GM18505 (cell line): Measurements from ENCODE around the gene CRHR2.

ENCODE experiments used
- ATAC-seq: cut with Tn5 transposase; IDR thresholded peaks from one replicate; pipeline ENCODE4 v1.9.1; 2021; ENCODE audit not compliant: unreplicated experiment
- POLR2A ChIP-seq: IDR thresholded peaks from 4 replicates; pipeline ENCODE4 v1.6.1; 2011; ENCODE audit warnings: borderline replicate concordance; ENCODE audit not compliant: insufficient read depth, insufficient read length; ENCODE audit errors: extremely low read depth

Gene CRHR2

DNA sequence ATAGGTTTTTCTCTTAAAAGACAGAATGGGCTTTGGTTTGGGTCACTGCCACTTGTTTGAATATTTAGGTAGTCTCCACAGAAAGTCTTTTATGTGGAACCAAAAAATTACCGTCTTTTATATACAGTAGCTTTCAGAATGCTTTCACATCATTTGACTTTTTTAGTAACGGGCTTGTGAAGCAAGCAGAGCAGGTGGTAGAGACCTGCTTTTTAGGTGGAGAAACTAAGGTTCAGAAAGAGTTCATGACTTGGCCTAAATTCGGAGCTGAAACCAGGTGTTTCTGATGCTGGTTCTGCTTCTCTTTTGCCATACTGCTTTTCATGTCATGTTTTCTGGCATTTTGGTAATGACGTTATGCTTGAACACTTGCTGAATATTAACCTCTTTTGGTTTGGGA, 51.3 kb downstream of the CRHR2 start:
- TF ChIP-seq POLR2A: no peak
- no peak for ATAC-seq

DNA sequence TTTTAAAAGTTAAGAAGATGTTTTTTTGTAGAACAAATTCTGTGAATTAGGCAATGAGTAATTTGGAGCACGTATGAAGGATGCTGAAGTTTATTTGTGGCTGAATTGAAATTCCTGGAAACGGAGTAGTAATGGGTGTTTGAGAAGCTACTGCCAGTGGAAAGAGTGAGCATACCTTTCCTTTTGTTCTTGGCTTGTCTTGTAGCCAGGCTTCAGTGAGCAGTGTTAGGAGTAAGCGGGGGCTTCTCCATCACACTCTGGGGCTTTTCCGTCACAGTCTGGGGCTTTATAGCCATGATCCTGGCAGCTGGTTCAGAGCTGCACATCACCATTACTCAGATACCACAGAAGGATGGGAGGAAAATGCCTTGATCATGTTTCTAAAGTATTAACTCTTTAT, 55.2 kb downstream of the CRHR2 start:
- no peak for TF ChIP-seq POLR2A
- ATAC-seq: no peak

DNA sequence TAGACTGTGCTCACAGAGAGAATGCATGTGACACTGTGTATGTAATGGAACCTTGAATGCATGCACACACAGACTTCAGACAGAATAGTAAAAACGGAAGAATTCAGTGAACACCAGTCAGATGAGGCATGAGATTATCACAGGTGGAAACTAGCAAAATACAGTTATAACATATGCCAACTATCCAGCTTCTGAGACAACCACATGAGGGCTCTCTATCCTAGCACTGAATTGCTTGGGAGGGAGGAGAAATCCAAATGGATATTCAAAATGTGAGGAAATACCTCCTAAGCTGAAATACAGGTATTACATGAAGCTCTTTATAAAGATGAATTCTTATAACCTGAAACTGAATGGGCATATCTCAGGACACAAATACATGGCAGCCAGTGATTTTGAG, 57.0 kb downstream of the CRHR2 start:
- ATAC-seq: no peak
- no peak for TF ChIP-seq POLR2A

DNA sequence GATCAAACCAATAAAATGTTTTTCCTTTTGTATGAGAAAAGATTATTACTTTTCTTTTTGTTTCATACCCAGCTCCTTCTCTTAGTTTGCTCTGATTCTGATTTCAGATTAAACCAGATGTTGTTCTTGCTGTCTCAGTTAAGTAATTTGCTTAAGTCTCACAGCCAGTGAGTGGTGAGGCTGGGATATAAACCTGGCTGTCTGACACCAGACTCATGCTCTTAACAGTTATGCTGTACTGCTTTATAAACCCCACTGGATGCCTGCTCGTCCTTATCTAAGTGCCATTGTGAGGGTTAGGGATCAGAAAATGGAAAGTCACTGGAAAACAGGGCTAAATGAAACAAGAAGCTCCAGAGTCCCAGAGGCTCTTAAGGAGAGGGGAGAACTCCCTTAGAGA, 63.3 kb downstream of the CRHR2 start:
- TF ChIP-seq POLR2A: no peak
- no peak for ATAC-seq

DNA sequence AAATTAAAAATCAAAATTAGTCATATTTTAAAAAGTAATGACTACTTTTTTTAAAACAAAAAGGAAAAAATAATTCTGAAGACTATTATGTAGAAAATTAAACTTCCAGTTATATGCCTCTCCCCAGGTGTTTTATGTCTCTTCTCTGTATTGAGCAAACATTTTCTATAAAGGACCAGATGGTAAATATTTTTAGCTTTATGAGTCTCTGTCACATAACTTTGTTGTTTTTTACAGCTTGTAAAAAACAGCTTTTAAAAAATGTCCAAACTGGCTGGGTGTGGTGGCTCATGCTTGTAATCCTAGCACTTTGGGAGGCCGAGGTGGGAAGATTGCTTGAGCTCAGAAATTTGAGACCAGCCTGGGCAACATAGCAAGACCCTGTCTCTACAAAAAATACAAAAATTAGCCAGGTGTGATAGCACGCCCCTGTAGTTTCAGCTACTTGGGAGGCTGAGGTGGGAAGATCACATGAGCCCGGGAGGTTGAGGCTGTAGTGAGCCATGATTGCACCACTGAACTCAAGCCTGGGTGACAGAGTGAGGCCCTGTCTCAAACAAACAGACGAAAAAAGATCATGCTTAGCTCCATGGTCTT, 64.1 kb downstream of the CRHR2 start:
- no peak for TF ChIP-seq POLR2A
- no peak for ATAC-seq

DNA sequence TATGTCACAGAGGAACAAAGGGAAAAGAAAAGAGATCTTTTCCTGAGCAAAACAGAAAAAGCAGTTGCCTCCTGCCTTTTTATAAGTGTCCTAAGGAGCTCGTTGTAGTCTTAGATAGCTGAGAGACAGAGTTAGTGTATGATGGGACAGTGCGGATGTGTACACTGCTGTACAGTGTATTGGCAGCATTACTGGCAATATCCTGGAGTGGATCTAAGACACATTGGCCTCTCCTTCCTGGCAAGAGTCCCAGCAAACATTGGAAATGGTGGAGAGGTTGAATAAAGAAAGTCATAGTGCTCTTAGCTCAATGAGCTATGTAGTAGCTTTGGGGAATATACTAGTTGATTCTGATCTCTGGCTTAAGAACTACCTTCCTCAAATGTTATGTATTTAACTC, 64.9 kb downstream of the CRHR2 start:
- TF ChIP-seq POLR2A: no peak
- ATAC-seq: no peak

DNA sequence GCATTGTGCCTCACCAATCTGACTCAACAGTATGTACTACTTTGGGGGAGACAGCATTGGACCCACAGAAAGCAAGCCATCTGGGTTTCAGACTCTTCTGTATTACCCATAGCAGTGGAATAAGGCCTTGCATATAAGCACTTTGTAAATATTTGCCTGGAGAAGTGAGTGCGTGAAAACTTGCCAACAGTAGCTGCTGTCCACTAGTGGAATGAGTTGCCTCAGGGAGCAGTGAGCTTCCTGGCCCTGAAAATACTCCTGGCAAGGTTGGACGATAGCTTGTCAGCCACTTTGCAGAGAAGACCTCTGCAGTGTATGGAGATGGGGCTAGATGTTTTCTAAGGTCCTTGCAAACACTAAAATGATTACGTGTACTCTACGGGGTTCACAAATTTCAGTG, 65.9 kb downstream of the CRHR2 start:
- no peak for ATAC-seq
- no peak for TF ChIP-seq POLR2A

DNA sequence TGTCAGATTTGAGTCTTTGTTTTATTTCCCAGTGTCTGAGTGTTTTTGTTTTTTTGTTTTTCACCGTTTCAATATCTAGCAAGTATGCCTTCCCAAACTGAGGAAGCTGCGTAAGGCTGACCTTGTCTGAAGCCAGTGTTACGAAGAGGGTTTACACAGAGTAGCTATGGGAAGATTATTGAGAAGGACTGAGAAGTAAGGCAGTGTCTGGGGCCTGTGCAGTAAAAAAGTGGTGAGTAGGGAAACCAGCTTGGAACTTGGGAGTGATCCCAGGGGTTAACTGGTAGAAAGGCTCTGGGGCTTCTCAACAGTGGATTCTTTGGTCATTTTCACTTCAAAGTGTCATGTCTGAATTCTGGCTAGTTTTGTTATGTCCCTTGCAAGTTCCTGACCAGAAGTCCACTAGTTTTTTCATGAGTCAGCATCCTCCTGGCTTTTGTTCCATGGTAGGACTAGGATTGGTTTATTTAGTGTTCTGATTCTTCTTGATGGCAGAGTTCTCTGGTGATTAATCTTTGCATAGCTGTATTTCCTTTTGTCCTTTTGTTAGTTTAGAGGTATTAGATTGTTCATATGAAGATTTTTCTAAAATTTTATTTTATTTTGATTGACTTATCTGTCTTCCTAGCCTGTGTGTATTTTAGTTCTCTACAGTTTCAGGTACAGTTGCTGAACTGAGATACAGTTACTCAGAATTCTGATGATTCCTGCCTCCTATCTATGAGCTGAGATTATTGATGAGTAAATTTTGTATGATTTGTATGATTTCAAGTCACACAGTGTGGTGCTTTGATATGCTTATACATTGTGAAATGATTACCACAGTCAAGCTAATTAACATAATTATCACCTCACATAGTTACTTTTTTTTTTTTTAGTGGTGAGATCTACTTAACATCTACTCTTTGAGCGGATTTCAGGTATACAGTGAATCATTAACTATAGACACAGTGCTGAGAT, 68.6 kb downstream of the CRHR2 start:
- no peak for ATAC-seq
- no peak for TF ChIP-seq POLR2A

DNA sequence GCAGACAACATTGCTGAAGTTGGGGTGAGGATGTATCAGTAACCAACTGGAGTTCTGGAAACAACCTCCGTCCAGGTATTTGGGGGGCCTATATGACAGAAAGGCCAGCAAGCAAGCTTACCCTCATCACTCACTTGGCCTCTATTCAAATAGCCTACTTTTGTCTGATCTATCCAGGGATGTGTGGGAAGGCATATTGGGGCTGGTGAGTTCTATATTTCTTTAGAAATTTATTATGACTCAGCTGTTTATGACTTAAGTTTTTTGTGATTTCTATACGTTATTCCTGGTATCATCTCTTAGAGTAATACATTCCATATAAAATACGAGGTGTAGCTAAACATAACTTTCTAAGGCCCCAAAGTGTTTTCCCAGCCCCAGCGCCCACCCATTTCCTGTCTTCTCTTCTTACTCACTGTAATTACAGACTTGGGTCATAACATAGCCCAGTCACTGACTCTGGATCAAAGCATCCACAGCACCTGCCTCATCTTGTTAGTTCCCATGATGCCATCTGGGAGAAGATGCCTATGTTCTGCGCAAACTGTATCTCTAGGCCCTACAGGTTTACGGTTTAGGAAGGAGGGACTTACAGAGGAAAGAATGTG, 69.5 kb downstream of the CRHR2 start:
- ATAC-seq: no peak
- TF ChIP-seq POLR2A: no peak

DNA sequence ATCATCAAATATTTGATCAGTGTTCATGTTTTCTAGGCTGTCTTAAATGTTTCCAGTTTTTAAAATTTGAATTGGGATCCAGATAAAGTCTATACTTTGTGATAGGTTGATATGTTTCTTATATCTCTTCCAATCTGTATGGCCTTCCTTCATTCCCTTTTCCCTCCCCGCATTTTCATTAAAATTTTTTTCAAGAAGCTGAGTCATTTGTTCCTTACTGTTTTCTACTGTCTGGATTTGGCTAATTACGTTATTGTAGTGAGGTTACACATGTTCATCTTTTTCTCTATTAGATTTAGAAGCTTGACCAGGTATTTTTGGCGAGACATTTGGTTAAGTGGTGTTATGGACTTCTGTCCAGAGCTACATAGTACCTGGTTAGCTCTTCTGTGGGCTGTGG, 76.4 kb downstream of the CRHR2 start:
- no peak for TF ChIP-seq POLR2A
- ATAC-seq: no peak

DNA sequence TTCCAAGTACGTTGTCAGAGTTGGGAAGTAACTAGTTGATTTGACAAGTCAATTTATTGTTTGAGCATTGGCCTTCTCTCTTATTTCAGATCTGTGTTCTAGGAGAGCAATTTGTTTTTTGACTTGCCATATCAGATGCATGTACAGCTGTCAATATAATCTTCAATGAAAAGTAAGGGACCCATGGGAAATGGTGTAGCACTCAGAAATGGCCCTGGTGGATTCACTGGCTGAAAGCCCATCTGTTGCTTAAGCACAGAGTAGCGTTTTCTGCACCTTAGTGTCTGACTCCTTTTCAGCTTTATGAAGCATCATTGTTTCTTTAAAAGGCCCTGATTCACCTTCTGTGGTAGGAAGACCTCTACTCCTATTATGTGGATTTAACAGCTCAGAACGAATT, 77.4 kb downstream of the CRHR2 start:
- TF ChIP-seq POLR2A: no peak
- no peak for ATAC-seq
